ENCODE results near the gene ANKRD18B.
"Not testable (repeated sequence)": the region's sequence is repeated elsewhere in the genome, so short reads cannot be mapped to it uniquely, and the experiment has no call there.

DNA sequence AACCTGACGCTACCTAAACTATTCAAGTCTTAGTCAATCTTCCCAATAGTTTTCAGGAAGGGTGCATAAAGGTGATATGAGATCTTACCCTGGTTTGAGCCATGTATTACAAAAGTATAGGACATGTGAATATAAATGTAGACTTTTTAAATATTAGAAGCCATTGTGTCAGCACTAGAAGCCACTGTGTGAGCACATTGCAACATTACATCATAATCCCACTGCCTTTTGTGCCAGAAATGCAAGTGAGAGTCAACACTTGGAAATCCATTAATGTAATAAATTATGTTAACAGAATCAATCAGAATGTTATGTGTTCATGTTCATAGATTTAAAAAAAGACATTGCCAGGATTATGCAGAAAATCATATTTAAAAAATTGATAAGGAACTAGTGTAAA is 7.7 kb upstream of the ANKRD18B start:
- not testable (repeated sequence) for TF ChIP-seq EZH2 (IDR thresholded peaks at IDR 0.05; ENCODE audit: low read depth)
- TF ChIP-seq, protein P1, sequence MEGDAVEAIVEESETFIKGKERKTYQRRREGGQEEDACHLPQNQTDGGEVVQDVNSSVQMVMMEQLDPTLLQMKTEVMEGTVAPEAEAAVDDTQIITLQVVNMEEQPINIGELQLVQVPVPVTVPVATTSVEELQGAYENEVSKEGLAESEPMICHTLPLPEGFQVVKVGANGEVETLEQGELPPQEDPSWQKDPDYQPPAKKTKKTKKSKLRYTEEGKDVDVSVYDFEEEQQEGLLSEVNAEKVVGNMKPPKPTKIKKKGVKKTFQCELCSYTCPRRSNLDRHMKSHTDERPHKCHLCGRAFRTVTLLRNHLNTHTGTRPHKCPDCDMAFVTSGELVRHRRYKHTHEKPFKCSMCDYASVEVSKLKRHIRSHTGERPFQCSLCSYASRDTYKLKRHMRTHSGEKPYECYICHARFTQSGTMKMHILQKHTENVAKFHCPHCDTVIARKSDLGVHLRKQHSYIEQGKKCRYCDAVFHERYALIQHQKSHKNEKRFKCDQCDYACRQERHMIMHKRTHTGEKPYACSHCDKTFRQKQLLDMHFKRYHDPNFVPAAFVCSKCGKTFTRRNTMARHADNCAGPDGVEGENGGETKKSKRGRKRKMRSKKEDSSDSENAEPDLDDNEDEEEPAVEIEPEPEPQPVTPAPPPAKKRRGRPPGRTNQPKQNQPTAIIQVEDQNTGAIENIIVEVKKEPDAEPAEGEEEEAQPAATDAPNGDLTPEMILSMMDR (conservative IDR thresholded peaks at IDR 0.05), result not testable (repeated sequence)
